ENCODE data around the gene NFYC. TPM values are rescaled to one million over a fixed set of nuclear protein-coding genes. Genes with fewer than 3 reads are reported as not detected.

NFYC gene
- total and polyA plus RNA-seq, 3 donors from 2014 or later, result 69.1 to 83.9 (median 70.0) TPM

- 82 to 84% methylated on average over 4 of the region's 4 CpGs for WGBS, 2 donors
- intact Hi-C loops (cut with DNase I; ENCODE audit: low total_unique reads), result no loop called here
- Histone ChIP-seq H3K27me3 (no peaks in the 10 kb centered on the region), H3K9me3 (no peaks in the 10 kb centered on the region), H3K27ac (no peak overlapping the region), H3K4me1 (peaks cover 20% of the 10 kb centered on the region), H3K4me3 (no peak overlapping the region), H3K36me3 (ENCODE audit: low read depth, missing control alignments) (no peaks in the 10 kb centered on the region)
- TF ChIP-seq POLR2A (IDR thresholded peaks at IDR 0.05), result no peak
- TF ChIP-seq, protein P1, sequence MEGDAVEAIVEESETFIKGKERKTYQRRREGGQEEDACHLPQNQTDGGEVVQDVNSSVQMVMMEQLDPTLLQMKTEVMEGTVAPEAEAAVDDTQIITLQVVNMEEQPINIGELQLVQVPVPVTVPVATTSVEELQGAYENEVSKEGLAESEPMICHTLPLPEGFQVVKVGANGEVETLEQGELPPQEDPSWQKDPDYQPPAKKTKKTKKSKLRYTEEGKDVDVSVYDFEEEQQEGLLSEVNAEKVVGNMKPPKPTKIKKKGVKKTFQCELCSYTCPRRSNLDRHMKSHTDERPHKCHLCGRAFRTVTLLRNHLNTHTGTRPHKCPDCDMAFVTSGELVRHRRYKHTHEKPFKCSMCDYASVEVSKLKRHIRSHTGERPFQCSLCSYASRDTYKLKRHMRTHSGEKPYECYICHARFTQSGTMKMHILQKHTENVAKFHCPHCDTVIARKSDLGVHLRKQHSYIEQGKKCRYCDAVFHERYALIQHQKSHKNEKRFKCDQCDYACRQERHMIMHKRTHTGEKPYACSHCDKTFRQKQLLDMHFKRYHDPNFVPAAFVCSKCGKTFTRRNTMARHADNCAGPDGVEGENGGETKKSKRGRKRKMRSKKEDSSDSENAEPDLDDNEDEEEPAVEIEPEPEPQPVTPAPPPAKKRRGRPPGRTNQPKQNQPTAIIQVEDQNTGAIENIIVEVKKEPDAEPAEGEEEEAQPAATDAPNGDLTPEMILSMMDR (IDR thresholded peaks at IDR 0.05), result no peak
- no peak for DNase-seq
Observed at GRCh38 chr1:40715491-40716059, 24.1 kb downstream of the NFYC start.

- Histone ChIP-seq H3K36me3 (ENCODE audit: low read depth, missing control alignments) (no peaks in the 10 kb centered on the region), H3K9me3 (no peaks in the 10 kb centered on the region), H3K27me3 (no peaks in the 10 kb centered on the region), H3K4me3 (no peak overlapping the region), H3K4me1 (peaks cover 12% of the 10 kb centered on the region), H3K27ac (no peak overlapping the region)
- WGBS, 2 donors, result 75 to 91% methylated on average over 1 of the region's 1 CpG
- intact Hi-C loops (cut with DNase I; ENCODE audit: low total_unique reads), result no loop called here
- DNase-seq, result no peak
- TF ChIP-seq POLR2A (IDR thresholded peaks at IDR 0.05), result no peak
- TF ChIP-seq, protein P1 (IDR thresholded peaks at IDR 0.05), result no peak
Observed at GRCh38 chr1:40717065-40717464, 25.6 kb downstream of the NFYC start.

GRCh38 chr1:40717955-40718354 is 26.5 kb downstream of the NFYC start:
- TF ChIP-seq POLR2A (IDR thresholded peaks at IDR 0.05), result no peak
- TF ChIP-seq, protein P1 (IDR thresholded peaks at IDR 0.05), result no peak
- H3K4me1 ChIP-seq, result peaks cover 6% of the 10 kb centered on the region
- H3K9me3 ChIP-seq, result no peaks in the 10 kb centered on the region
- no peak for DNase-seq
- H3K27me3 ChIP-seq, result no peaks in the 10 kb centered on the region
- H3K4me3 ChIP-seq, result no peak overlapping the region
- H3K27ac ChIP-seq, result no peak overlapping the region
- intact Hi-C loops (cut with DNase I; ENCODE audit: low total_unique reads), result no loop called here
- no peaks in the 10 kb centered on the region for H3K36me3 ChIP-seq (ENCODE audit: low read depth, missing control alignments)
- WGBS, 2 donors, result 79 to 87% methylated on average over 1 of the region's 1 CpG

- TF ChIP-seq, protein P1 (IDR thresholded peaks at IDR 0.05), result no peak
- TF ChIP-seq POLR2A (IDR thresholded peaks at IDR 0.05), result no peak
- no peak for DNase-seq
- intact Hi-C loops (cut with DNase I; ENCODE audit: low total_unique reads), result no loop called here
- WGBS, 2 donors, result 94 to 95% methylated on average over 3 of the region's 3 CpGs
- Histone ChIP-seq H3K27ac (no peak overlapping the region), H3K9me3 (no peaks in the 10 kb centered on the region), H3K36me3 (ENCODE audit: low read depth, missing control alignments) (no peaks in the 10 kb centered on the region), H3K4me3 (no peak overlapping the region), H3K27me3 (no peaks in the 10 kb centered on the region), H3K4me1 (no peaks in the 10 kb centered on the region)
Observed at GRCh38 chr1:40720493-40720892, 29.0 kb downstream of the NFYC start.

- Histone ChIP-seq H3K27ac (no peak overlapping the region), H3K4me1 (no peaks in the 10 kb centered on the region), H3K9me3 (no peaks in the 10 kb centered on the region), H3K4me3 (no peak overlapping the region), H3K27me3 (no peaks in the 10 kb centered on the region), H3K36me3 (ENCODE audit: low read depth, missing control alignments) (no peaks in the 10 kb centered on the region)
- WGBS, 2 donors, result 83 to 85% methylated on average over 3 of the region's 3 CpGs
- intact Hi-C loops (cut with DNase I; ENCODE audit: low total_unique reads), result no loop called here
- no peak for TF ChIP-seq POLR2A (IDR thresholded peaks at IDR 0.05)
- TF ChIP-seq, protein P1 (IDR thresholded peaks at IDR 0.05), result no peak
- DNase-seq, result no peak
Observed at GRCh38 chr1:40722622-40723021, 31.1 kb downstream of the NFYC start.
